RPMI8226 (cell line): Measurements from ENCODE around the gene LRCH1.
"Not testable (repeated sequence)": the region's sequence is repeated elsewhere in the genome, so short reads cannot be mapped to it uniquely, and the experiment has no call there.

Experiments used
- DNase-seq: peaks from one replicate; pipeline ENCODE4 v3.0.0-alpha.2; 2015

The LRCH1 gene

DNA sequence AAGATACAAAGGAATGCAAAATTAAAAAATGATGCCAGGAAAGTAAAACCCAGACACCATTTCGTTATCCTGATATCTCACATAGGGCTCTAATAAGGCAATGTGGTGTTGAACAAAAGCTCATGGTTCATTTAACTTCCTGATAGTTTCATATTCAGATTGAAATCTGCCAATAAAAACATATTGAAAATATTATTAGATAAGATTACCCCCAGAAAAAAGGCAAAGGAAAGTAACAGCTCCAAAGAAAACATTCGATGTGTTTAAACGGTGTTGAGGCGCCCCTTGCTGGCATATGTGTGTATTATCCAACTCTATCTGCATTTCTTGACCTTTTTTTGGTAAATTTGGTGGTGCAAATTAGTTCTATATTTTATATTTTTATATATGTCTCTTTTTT, 168.1 kb downstream of the LRCH1 start:
- peak; percentile 29 for DNase-seq

DNA sequence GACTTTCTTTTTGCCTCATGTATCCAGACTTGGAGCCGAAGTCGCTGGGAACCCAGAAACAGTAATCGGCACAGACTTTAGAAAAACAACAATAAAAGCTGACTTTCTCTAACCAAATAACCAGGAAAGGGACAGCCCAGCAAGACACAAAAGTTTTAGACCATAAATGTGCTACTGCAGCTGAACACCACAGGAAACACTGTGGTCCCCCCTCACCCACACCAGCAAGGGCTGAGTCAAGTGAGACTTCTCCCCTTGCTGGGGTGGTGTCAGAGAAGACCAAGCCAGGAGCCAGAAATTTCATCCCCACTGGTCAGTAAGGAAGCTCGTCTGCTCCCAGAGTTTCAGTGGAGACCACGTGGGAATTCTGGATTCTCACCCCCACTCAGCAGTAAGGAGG, 173.4 kb downstream of the LRCH1 start:
- DNase-seq: no peak

DNA sequence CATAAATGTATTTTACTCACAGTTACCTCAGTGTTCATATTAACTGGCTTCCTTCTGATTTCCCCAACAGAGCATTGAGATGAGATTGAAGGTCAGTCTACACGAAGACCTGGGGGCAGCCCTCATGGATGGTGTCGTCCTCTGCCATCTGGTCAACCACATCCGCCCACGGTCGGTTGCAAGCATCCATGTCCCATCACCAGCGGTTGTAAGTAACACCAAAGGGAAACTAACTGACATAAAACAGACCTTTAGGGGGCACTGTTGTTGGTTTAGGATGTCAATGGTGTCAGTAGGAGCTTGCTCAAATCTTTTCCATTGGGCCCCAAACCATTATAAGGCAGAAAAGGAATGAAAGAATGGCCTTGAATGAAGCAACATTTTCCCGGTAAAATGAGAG, 175.8 kb downstream of the LRCH1 start:
- peak; percentile 4 for DNase-seq

DNA sequence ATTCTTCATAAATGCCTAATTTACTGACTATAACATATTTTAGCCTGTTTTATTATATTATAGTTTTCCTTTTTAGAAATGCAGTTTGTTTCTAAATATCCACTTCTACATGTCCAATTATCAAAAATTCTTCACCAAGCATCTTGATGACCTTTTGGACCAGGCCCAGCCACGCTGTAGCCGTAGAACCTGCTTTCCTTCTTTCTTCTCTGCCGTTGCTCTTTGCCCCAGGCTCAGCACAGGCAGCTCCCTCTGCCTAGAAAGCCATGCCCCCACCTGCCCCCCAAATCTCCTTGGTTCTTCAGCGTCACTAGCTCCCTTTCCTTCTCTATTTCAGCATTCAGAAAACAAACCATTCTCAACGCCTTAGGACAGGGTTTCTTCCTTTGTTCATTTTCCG, 178.6 kb downstream of the LRCH1 start:
- no peak for DNase-seq

DNA sequence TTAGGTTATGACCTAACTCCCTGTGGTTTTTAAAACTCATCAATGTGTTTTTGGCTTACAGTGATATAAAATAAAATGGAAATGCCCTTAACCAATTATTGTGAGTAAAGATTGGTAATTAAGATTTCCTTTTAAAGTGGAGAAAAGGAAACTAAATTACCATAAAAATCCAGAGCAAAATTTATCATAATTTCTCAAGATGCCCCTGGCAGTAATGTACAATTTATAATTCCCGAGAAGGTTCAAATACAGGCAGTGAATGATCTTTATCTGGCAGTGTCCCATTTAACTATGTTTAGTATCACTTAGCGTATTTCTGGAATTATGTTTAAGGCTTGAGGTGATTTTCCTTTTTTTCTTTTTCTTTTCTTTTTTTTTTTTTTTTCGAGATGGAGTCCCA, 182.5 kb downstream of the LRCH1 start:
- DNase-seq: no peak

DNA sequence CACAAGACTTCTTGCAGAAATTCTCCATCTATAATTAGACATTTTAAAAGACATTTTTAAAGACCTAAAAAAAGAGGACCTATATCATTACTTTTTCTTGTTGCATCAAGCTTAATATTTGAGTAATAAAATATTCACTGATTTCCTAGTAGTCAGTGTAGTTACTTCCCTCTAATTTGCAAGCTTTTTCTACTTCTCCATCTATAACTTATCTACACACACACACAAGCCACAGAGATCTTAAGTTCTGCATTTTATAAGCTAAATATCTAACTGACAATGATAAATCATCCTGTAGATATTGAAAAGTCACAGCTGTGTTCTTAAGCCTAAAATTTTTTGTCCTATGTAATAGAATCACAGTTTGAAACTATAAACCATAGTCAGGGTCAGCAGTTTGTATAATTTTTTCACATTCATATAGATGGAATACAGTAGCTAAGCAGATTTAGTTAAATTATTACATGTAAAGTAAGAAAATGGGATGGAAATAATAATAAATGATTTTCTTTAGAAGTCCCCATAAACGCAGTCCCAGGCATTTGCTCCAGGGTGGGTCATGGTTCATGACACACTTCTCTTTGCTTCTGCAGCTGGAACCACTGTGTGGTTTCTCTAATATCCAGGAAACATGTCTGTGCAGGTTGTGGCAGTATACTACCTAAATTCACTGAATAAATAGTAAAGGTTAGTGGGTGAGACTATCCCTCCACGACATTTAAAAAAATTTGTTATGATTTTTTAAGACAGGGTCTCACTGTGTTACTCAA, 183.8 kb downstream of the LRCH1 start:
- DNase-seq: no peak

DNA sequence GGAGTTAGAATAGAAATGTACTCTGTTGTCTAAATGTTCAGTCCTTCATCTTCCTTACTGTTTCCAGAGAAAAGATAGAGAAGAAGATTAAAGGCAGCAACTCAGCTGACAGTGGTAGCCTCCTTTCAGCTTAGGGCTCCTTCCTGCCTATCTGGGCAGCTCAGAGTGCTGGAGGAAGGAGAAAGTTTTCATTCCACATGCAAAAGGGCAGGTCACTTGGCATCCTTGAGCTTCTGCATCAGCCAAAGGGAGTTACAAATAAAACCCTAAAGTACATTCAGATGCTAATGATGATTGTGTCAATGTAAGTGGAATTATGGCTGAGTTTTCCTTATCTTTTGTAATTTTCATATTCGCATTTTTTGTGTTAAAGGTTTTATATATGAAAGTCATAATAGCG, 185.1 kb downstream of the LRCH1 start:
- no peak for DNase-seq

DNA sequence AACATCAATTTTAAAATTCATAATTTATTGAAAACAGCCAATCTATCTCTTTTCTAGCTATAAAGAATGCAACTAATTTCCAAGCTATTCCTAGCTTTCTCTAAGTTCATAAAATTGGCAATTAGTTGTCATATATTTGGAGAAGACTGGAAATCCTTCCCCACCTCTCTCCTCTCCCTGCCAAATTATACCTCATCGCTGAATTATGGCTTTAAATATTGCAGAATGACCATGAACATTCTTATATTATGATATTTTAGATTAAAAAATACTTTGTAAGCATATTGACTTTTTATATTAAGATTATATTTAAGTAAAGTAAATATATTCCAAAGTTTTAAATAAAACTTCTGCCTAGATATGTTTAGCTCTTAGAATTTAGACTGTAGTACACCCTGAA, 185.8 kb downstream of the LRCH1 start:
- DNase-seq: no peak

DNA sequence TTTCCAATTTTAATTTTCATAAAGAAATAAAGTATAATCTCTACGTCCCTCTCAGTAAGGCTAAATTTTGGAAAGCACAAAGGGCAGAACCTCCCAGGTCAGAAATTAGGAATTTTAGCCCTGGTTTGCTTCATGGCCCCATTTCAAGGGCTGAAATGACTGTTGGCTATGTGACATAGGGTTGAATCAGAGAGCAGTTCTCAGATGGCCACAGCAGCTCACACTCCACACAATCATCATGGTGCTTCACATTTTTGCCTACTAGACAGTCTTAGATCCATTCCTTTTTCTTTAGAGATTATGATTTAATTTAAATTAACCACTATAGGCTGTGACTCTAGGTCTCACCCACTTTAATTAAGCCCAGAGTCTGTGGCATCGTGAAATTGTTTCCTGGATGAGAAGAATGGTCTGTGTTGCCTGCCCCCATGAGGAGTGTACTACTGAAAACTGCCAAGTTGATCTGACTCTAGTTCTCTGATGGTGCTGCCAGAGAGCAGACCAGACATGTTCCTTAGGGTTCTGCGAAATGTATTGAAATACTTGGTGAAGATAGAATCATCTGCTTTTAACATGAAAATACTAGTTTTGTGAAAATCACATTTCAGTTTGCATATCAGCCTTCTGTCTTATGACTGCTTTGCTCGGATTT, 186.6 kb downstream of the LRCH1 start:
- DNase-seq: no peak

DNA sequence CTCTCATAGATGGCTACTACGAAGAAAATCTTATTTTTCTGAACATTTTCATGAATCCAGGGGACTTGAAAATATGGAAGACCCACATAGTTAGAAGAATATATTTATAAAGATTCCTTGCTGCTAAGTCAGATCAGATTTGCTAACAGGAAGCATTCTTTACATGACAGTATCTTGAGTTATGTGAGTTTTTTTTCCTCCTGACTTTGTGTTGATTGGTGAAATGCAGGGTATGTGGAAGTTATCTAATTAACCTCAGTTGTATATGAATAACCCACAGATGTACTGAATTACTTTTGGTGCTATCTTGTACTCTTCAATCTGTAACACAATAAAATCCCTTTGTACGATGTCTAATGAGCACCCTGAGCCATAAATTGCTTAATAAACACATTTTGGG, 190.2 kb downstream of the LRCH1 start:
- no peak for DNase-seq

DNA sequence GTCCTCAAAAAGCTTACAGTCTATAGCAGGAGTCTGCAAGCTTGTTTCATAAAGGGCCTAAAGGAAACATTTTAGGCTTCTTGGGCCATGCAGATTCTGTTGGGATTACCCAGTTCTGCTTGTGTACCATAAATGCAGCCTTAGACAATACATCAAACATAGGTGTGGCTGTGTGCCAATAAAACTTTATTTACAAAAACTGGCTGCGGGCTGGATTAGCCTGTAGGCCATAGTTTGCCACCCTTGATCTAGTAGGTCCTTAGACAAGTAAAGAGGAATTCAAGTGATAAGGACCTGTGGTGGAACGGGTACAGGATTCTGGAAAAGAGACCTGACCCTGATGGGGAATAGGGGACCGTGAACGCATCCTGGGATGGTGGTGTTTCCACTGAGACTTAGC, 192.1 kb downstream of the LRCH1 start:
- no peak for DNase-seq

DNA sequence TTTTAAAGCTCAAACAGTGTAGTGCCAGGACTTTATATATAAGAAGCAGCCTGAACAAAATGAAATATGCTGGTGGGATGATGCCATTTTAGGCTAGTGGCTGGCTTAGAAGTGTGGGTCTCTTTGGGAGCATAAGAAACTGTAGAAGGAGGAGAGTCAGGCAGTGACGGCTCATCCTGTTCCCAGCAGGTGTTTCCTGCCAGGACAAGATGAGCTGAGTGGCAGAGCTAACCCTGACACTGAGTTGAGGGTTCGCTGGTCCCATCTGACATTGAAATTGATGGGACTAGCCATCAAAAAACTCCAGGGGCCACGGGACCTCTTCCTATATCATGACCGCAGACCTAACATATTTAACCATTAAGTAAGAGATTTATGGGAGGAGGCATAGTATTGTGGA, 192.7 kb downstream of the LRCH1 start:
- DNase-seq: no peak

DNA sequence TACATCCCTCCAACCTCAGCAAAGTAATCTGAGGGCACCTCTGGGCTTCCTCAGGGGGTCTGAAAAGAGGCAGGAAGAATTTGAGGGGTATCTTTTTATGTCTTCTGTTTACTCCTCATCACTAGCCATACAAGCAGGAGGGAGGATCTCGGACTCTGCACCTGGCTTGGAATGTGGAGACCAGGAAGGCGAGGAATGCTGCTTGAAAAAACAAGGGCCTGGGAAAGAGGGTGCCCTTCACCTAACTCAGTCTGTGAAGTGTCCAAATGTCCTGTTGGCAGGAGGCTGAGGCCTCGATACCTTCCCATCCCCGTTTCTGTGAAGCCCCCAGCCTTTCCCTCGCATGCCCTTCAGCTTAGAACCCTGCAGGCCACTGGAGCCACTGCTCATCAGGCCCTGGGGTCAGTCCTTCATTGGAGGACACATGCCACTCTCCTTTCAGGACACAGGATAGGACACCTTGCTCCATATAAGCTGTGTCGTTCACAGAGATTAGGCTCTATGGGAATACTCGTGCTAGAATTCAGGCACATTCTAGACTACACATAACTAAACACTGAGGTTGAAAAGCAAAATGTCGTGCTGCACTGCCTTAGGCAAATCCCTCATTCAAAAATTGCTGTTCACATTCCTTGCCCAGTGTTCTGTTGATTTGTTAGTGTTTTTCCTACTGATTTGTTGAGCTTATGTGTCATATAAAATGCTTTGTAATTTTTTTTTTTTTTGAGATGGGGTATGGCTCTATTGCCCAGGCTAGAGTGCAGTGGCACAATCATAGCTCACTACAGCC, 194.3 kb downstream of the LRCH1 start:
- DNase-seq: no peak

DNA sequence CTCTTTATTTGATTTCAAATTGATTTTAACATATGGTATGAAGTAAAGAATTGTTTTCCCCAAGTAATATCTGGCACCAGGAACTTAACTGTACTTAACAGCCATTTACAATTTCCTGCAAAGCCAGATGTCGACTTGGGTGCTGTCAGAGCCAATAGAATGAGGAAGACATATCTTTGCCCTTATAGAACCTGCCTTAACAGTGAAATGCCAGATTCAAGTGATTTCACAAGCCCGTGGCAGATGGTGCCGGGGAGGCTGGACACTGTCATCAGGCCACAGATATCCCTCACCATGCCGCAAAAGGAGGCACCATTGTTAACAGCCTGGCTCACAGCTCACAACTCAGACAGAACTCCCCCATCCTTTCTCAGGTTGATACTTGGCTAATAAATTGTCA, 195.3 kb downstream of the LRCH1 start:
- no peak for DNase-seq

DNA sequence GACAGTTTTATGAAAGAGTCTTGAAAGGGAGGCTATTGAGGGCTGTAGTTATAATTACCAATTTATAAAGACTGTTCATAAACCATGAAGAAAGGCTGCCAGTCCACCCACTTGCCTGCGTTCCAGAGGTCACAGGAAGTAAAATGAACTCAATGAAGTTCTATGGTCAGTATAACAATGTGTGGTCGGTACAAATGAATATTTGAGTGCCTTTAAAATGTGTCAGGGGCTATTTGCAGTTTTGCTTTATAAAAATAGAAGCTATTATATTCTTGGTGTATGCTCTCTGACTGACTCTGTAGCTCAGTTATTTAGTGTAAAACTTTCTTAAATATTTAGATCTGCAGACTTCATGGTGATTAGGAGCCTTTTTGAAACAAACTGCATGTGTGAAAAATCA, 197.0 kb downstream of the LRCH1 start:
- no peak for DNase-seq

DNA sequence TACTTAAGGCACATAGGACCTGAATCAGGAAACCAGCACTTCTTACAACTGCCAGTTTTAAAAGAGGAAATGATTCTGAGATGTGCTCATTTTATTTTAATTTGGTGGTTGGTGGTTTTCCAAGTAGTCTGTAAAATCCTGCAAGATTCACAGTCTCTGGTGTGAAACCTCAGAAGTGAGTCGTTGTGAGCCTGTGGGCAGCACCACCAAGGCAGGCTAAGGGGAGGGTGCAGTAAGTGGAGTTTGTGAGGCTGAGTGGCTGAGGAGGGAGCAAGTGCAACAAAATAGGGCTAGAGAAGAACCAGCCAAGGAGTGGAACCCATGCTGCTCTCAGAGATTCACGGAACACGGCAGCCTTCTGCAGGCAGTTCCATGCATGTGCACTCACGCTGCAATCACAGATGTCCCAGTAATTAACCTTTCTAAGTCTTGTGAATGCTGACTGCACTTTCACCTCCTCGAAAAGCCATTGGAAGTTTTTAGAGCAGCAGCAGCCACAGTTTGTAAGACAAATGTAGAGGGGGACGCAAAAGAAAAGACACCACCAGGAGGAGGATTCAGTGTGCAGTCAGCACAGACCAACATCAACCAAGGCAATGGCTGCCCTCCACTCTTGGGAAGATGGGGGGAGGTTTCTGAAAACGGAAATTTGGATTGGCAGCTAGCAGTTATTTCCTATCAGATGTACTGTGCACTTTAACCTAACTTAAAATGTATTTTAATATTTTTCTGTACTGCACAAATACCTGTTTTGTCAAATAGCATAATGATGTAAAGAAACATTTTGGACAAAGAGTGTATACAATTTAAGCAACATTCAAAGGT, 199.1 kb downstream of the LRCH1 start:
- no peak for DNase-seq

DNA sequence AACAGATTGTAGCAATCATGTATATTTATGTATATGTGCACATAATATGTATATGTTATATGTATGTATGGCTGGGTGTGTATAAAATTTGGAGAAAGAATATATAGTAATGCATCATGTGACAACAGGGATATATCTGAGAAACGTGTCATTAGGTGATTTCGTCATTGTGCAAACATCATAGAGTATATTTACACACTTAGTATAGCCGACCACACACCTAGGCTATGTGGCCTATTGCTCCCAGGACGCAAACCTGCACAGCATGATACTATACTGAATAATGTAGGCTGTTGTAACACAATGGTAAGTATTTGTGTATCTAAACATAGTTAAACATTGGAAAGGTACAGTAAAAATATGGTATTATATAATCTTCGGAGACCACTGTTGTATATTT, 200.2 kb downstream of the LRCH1 start:
- no peak for DNase-seq

DNA sequence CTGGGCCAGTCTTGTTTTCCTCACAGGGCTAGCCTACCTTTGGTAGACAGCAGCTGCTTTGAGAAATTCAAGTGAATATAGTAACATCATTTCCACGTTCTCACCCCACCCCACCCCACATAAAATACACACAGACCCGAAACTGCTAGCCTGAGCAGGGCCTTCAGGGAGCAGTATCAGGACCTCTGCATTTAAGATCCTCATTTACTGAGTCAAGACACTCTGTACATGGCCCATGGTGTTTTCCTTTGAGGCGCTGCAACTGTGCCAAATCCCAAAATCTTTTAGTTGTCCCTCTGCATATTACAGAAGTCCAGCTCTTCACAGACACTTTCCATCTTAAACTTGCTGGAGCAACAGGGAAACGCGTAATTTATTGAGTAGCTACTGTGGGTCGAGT, 200.9 kb downstream of the LRCH1 start:
- no peak for DNase-seq

DNA sequence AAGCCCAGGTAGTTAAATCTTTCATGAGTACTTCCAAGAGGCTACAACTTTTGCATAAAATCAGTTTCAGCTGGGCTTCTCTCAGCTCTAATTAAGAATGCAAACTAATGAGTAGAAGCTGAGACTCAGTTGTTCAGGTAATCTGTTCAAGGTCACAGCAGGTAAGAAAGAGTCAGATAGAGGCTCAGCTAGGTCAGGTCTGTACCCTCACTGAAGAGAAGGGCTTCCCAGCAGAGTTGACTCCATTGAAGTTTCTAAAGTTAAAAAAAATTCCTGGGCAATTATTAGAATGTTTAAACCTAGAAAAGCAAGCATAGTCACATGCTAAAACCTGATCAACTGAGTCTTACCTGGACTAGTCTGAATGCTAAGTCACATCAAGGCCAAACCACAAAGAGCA, 201.8 kb downstream of the LRCH1 start:
- no peak for DNase-seq

DNA sequence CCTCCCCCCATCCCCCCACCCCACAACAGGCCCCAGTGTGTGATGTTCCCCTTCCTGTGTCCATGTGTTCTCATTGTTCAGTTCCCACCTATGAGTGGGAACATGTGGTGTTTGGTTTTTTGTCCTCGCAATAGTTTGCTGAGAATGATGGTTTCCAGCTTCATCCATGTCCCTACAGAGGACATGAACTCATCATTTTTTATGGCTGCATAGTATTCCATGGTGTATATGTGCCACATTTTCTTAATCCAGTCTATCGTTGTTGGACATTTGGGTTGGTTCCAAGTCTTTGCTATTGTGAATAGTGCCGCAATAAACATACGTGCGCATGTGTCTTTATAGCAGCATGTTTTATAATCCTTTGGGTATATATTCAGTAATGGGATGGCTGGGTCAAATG, 202.5 kb downstream of the LRCH1 start:
- DNase-seq: not testable (repeated sequence)

DNA sequence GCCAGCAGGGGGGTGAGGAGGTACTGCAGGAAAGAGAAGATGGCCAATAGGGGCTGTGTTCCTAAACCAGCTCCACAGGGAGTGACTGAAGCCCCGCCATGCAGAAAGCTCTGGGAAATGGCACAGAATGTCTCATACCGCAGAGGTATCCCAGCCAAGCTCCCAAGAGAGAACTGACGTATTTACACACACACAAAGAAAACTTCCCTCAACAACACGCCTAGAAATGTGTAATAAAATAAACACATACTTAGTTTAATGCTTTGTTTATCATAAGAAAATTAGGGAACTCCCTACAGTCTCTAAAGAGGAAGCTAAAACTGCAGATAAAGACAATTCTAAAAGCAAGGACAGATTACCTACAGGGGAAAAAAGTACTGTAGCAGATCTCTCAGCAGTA, 204.0 kb downstream of the LRCH1 start:
- DNase-seq: no peak

DNA sequence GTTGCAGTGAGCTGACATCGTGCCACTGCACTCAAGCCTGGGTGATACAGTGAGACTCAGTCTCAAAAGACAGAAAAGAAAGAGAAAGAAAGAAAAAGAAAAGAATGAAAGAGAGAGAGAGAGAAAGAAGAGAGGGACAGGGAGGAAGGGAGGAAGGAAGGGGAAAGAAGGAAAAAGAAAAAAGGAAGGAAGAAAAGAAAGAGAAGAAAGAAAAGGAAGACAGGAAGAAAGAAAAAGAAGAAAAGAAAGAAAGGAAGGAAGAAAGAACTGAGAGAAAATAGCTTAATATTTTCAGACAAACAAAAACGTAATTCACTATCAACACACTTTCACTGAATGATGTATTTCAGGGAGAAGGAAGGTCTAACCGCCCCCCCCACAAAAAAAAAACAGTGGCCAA, 204.7 kb downstream of the LRCH1 start:
- DNase-seq: no peak

DNA sequence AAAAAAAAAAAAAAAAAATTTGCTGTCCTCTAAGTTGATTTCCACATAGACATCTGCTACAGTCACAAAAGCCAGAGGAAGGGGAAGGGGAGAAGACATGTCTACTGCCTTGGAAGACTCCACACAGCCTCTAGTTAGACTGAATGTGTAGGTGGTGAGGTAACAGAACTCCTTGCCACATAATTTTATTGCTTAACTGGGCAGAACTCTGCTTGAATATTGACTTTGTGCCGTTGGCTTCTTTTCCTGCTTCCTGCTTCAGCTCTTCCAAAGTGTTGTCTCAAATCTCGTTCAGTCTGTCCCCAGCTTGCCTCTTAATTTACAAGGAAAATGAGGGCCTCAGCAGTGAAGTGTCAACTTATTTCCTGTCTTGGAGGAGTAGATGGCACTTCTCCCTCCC, 206.9 kb downstream of the LRCH1 start:
- DNase-seq: no peak
